D721Med (cell line): ENCODE measurements around the gene STXBP3.

ENCODE experiments used
- DNase-seq: peaks from one replicate; pipeline ENCODE4 v3.0.0; 2011; ENCODE audit warnings: low spot score; ENCODE audit not compliant: insufficient read length
- FAIRE-seq: peaks from 2 replicates; lab custom pipeline; 2011; peaks lifted over from hg19 to GRCh38; lab: Jason Lieb, UNC
- TF ChIP-seq, protein P1 (sequence below): IDR thresholded peaks from 2 replicates; pipeline ENCODE4 v1.5.1; 2012; ENCODE audit warnings: mild to moderate bottlenecking, control low read depth; ENCODE audit not compliant: insufficient read depth; ENCODE audit errors: missing control alignments

Gene STXBP3

GRCh38 chr1:108732398-108732797, 14.1 kb upstream of the STXBP3 start:
- FAIRE-seq (no peak), DNase-seq (no peak)
- TF ChIP-seq, protein P1, sequence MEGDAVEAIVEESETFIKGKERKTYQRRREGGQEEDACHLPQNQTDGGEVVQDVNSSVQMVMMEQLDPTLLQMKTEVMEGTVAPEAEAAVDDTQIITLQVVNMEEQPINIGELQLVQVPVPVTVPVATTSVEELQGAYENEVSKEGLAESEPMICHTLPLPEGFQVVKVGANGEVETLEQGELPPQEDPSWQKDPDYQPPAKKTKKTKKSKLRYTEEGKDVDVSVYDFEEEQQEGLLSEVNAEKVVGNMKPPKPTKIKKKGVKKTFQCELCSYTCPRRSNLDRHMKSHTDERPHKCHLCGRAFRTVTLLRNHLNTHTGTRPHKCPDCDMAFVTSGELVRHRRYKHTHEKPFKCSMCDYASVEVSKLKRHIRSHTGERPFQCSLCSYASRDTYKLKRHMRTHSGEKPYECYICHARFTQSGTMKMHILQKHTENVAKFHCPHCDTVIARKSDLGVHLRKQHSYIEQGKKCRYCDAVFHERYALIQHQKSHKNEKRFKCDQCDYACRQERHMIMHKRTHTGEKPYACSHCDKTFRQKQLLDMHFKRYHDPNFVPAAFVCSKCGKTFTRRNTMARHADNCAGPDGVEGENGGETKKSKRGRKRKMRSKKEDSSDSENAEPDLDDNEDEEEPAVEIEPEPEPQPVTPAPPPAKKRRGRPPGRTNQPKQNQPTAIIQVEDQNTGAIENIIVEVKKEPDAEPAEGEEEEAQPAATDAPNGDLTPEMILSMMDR: no peak

DNA sequence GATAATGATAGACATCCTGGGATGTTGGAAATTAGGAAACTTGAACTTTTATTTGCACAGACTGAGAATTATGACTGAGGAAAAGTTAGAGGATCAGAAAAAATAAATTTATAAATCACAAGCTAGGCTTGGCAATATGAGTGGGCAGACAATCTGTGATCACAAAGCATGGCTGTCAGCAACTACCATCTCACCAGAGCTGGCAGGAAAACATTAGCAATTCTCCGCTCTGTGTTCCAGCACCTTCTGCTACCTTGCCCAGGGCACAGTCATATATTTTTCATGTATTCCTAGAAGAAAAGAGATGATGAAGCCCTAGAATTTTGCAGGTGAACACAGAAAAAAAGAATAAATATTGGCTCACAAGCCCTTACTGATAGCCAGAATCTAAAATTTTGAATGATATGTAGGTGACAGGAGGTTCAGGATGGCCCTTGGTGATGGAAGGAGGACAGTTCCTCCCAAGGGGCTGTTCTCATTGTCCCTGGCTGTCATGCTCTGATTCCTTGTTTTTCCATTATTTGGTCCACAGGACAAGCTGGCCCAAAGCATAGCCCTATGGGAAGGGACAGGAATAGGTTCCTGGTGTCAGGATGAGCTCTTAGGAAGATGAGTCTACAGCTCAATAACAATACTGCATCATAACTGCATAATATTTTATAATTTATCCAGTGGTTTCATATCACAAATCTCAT, 12.2 kb upstream of the STXBP3 start:
- DNase-seq: no peak

GRCh38 chr1:108742253-108742652, 4.2 kb upstream of the STXBP3 start:
- TF ChIP-seq, protein P1: no peak
- no peak for DNase-seq
- no peak for FAIRE-seq

More for the DNA sequence above, 12.2 kb upstream of the STXBP3 start:
- TF ChIP-seq, protein P1: no peak
- no peak for FAIRE-seq

- TF ChIP-seq, protein P1: no peak
- FAIRE-seq (no peak), DNase-seq (no peak)
These were observed 493 bp upstream of the STXBP3 start for GRCh38 chr1:108745980-108746381.

DNA sequence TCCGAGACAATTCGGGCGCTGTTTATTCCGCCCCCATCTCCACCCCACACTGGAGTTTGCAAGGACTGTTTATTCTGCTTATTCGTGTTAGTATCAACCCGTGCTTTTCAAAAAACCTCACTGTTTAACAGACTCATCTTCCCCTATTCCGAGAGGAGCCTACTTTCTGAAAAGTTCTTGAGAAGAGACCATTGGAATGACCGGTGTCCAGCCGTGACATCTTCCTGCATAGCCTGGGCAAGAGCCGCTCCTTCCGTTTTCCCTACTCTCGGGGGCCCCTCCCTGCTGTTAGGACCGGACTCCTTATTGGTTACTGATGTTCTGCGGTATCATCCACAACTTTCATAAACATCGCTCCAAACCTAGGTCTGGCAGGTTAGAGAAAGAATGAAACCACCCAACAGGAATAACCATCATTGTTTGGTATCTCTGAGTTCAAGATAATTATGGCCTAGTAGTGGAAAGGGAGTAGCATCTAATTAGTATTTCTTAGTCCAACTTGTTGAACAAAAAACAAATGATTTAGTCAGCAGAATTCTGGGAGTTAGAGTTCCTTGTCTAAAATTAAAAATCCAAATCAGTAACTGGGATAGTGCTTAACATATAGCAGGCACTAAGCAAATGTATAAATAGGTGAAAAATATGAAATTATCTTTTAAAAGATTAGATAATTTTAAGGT, 837 bp downstream of the STXBP3 start:
- DNase-seq (no peak), FAIRE-seq (peak; percentile 11)
- TF ChIP-seq, protein P1: no peak

- FAIRE-seq: no peak
- no peak for DNase-seq
- TF ChIP-seq, protein P1: no peak
These were observed 1.4 kb downstream of the STXBP3 start for GRCh38 chr1:108747898-108748297.

DNA sequence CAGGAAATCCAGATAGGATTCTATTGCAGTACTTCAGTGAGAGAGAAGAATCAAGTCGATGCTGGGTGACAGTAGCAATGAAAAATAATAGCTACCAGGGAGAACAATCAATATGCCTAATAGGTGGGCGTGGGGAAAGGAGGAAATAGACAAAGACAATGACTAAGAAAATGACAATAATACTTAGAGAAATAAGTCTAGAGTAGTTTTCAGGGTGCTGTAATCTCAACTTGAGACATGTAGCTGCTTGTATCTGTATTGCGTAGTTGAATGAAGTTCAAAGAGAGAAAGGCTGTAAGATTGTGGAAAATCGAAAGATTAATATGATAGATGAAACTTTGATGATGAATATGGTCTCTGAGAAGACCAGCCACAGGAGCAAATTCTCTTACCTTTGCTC, 2.6 kb downstream of the STXBP3 start:
- DNase-seq (no peak), FAIRE-seq (no peak)
- TF ChIP-seq, protein P1: no peak
